Measurements from ENCODE around the gene RTN3.

Gene RTN3

DNA sequence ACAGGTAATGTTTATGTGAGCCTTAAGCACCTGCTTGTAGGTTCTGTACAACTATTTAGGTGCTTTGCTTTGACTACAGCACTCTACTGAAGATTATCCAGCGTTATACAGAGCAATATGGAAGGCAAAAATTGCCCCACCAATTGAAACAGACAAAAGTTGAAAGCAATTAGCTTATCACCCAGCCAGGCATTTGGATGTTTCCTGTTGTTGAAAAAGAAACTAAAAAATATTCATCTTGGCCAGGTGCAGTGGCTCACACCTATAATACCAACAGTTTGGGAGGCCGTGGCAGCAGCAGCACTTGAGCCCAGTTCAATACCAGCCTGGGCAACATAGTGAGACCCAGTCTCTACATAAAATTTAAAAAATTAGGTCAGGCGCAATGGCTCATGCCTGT, 28.6 kb upstream of the RTN3 start:
- Histone ChIP-seq H2AFZ (ENCODE audit: low read length) (no peak overlapping the region), H3K27ac (ENCODE audit: low read depth, low read length, poor library complexity, severe bottlenecking) (no peak overlapping the region), H3F3A (ENCODE audit: insufficient read depth, low read length) (no peaks in the 10 kb centered on the region), H3K4me2 (ENCODE audit: low read length) (no peak overlapping the region), H3K36me3 (ENCODE audit: insufficient read depth, low read length) (peaks cover 40% of the 10 kb centered on the region), H3K4me1 (ENCODE audit: insufficient read depth, low read length, severe bottlenecking) (no peaks in the 10 kb centered on the region), H3K9me2 (ENCODE audit: low read depth, low read length) (no peaks in the 10 kb centered on the region), H3K79me2 (ENCODE audit: insufficient read depth, low read length) (no peaks in the 10 kb centered on the region), H3K27me3 (ENCODE audit: insufficient read depth, low read length) (no peaks in the 10 kb centered on the region), H3K9ac (ENCODE audit: low read length) (no peak overlapping the region), H3K4me3 (ENCODE audit: low read depth, low read length, poor library complexity, severe bottlenecking) (no peak overlapping the region), H3K9me3 (ENCODE audit: low read length) (no peaks in the 10 kb centered on the region), H4K20me1 (ENCODE audit: insufficient read depth, low read length) (no peaks in the 10 kb centered on the region)
- TF ChIP-seq, protein P1, sequence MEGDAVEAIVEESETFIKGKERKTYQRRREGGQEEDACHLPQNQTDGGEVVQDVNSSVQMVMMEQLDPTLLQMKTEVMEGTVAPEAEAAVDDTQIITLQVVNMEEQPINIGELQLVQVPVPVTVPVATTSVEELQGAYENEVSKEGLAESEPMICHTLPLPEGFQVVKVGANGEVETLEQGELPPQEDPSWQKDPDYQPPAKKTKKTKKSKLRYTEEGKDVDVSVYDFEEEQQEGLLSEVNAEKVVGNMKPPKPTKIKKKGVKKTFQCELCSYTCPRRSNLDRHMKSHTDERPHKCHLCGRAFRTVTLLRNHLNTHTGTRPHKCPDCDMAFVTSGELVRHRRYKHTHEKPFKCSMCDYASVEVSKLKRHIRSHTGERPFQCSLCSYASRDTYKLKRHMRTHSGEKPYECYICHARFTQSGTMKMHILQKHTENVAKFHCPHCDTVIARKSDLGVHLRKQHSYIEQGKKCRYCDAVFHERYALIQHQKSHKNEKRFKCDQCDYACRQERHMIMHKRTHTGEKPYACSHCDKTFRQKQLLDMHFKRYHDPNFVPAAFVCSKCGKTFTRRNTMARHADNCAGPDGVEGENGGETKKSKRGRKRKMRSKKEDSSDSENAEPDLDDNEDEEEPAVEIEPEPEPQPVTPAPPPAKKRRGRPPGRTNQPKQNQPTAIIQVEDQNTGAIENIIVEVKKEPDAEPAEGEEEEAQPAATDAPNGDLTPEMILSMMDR (IDR thresholded peaks at IDR 0.05; ENCODE audit: low read length), result no peak
- no peak for TF ChIP-seq EZH2 (IDR thresholded peaks at IDR 0.05; ENCODE audit: borderline replicate concordance, low read length)

DNA sequence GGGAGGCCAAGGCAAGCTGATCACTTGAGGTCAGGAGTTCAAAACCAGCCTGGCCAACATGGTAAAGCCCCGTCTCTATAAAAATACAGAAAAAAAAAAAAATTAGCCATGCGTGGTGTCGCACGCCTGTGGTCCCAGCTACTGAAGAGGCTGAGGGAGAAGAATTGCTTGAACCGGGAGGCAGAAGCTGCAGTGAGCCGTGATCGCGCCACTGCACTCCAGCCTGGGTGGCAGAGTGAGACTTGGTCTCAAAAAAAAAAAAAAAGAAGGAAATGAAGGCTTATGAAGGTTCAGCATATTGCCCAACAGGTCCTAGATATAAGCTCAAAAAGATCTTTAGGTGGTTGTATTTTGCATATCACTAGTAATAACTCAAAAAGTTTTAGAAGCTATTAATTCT, 20.3 kb upstream of the RTN3 start:
- H3K9ac ChIP-seq (ENCODE audit: low read length), result no peak overlapping the region
- H3K27me3 ChIP-seq (ENCODE audit: insufficient read depth, low read length), result no peaks in the 10 kb centered on the region
- H3K4me2 ChIP-seq (ENCODE audit: low read length), result peak overlapping the region; percentile 19; the same call in 1 of the 2 replicates
- no peak overlapping the region for H3K4me3 ChIP-seq (ENCODE audit: low read depth, low read length, poor library complexity, severe bottlenecking)
- peaks cover 9% of the 10 kb centered on the region for H3K4me1 ChIP-seq (ENCODE audit: insufficient read depth, low read length, severe bottlenecking)
- H3K36me3 ChIP-seq (ENCODE audit: insufficient read depth, low read length), result peaks cover 15% of the 10 kb centered on the region; the same call in 1 of the 2 replicates
- H3F3A ChIP-seq (ENCODE audit: insufficient read depth, low read length), result no peaks in the 10 kb centered on the region
- peaks cover 31% of the 10 kb centered on the region; the same call in 1 of the 2 replicates for H3K79me2 ChIP-seq (ENCODE audit: insufficient read depth, low read length)
- no peak overlapping the region for H3K27ac ChIP-seq (ENCODE audit: low read depth, low read length, poor library complexity, severe bottlenecking)
- H3K9me2 ChIP-seq (ENCODE audit: low read depth, low read length), result no peaks in the 10 kb centered on the region
- TF ChIP-seq EZH2 (IDR thresholded peaks at IDR 0.05; ENCODE audit: borderline replicate concordance, low read length), result no peak
- TF ChIP-seq, protein P1 (IDR thresholded peaks at IDR 0.05; ENCODE audit: low read length), result no peak
- H3K9me3 ChIP-seq (ENCODE audit: low read length), result no peaks in the 10 kb centered on the region
- H2AFZ ChIP-seq (ENCODE audit: low read length), result no peak overlapping the region
- no peaks in the 10 kb centered on the region for H4K20me1 ChIP-seq (ENCODE audit: insufficient read depth, low read length)

- no peak overlapping the region for H3K4me2 ChIP-seq (ENCODE audit: low read length)
- no peaks in the 10 kb centered on the region for H3K27me3 ChIP-seq (ENCODE audit: insufficient read depth, low read length)
- H4K20me1 ChIP-seq (ENCODE audit: insufficient read depth, low read length), result no peaks in the 10 kb centered on the region
- H3K4me3 ChIP-seq (ENCODE audit: low read depth, low read length, poor library complexity, severe bottlenecking), result no peak overlapping the region
- no peak overlapping the region for H3K27ac ChIP-seq (ENCODE audit: low read depth, low read length, poor library complexity, severe bottlenecking)
- peaks cover 15% of the 10 kb centered on the region for H3K4me1 ChIP-seq (ENCODE audit: insufficient read depth, low read length, severe bottlenecking)
- TF ChIP-seq, protein P1 (IDR thresholded peaks at IDR 0.05; ENCODE audit: low read length), result no peak
- no peak for TF ChIP-seq EZH2 (IDR thresholded peaks at IDR 0.05; ENCODE audit: borderline replicate concordance, low read length)
- no peaks in the 10 kb centered on the region for H3K9me3 ChIP-seq (ENCODE audit: low read length)
- no peaks in the 10 kb centered on the region for H3K9me2 ChIP-seq (ENCODE audit: low read depth, low read length)
- H3F3A ChIP-seq (ENCODE audit: insufficient read depth, low read length), result no peaks in the 10 kb centered on the region
- no peak overlapping the region for H3K9ac ChIP-seq (ENCODE audit: low read length)
- no peak overlapping the region for H2AFZ ChIP-seq (ENCODE audit: low read length)
- H3K79me2 ChIP-seq (ENCODE audit: insufficient read depth, low read length), result peaks cover 39% of the 10 kb centered on the region; the same call in 1 of the 2 replicates
- no peaks in the 10 kb centered on the region for H3K36me3 ChIP-seq (ENCODE audit: insufficient read depth, low read length)
Observed at GRCh38 chr11:63663809-63664208, 17.5 kb upstream of the RTN3 start.
